Mesenchymal stem cell (in vitro differentiated cells and primary cell): ENCODE measurements around the gene MTPN.

Source experiments
- DNase-seq: peaks from one replicate; pipeline ENCODE4 v3.0.0-alpha.2; 2013
- H2AFZ ChIP-seq: one replicate; pipeline ENCODE4 v1.6.1; 2013; ENCODE audit warnings: low read depth, mild to moderate bottlenecking, control low read depth, inconsistent platforms, low read length, moderate library complexity
- H2AK5ac ChIP-seq: 2 replicates; pipeline ENCODE4 v1.6.1; 2013; ENCODE audit warnings: low read length, moderate library complexity, mild to moderate bottlenecking, inconsistent platforms; ENCODE audit not compliant: severe bottlenecking
- H2BK120ac ChIP-seq: one replicate; pipeline ENCODE4 v1.6.1; 2013; ENCODE audit warnings: low read depth, mild to moderate bottlenecking, inconsistent platforms, low read length, moderate library complexity
- H2BK12ac ChIP-seq, 2 experiments: one replicate each; pipeline ENCODE4 v1.6.1; 2013; ENCODE audit warnings: inconsistent platforms in 2 of 2, low read length in 2 of 2, mild to moderate bottlenecking in 2 of 2, moderate library complexity in 2 of 2, control low read depth in 1 of 2
- H2BK15ac ChIP-seq: one replicate; pipeline ENCODE4 v1.6.1; 2013; ENCODE audit warnings: mild to moderate bottlenecking, low read depth, inconsistent platforms; ENCODE audit not compliant: poor library complexity, severe bottlenecking
- H2BK5ac ChIP-seq: 2 replicates; pipeline ENCODE4 v1.6.1; 2013; ENCODE audit warnings: low read depth, mild to moderate bottlenecking, low read length, control low read depth, inconsistent platforms; ENCODE audit not compliant: poor library complexity, severe bottlenecking
- H3K14ac ChIP-seq, 2 experiments: one replicate each; pipeline ENCODE4 v1.6.1; 2013; ENCODE audit warnings: inconsistent platforms in 2 of 2, low read length in 2 of 2, control low read depth in 1 of 2, mild to moderate bottlenecking in 1 of 2, moderate library complexity in 1 of 2
- H3K18ac ChIP-seq, 2 experiments: one replicate each; pipeline ENCODE4 v1.6.1; 2013; ENCODE audit warnings: inconsistent platforms in 2 of 2, low read length in 2 of 2, control low read depth in 1 of 2, low read depth in 1 of 2, mild to moderate bottlenecking in 1 of 2
- H3K23ac ChIP-seq, 2 experiments: one replicate each; pipeline ENCODE4 v1.6.1; 2013; ENCODE audit warnings: inconsistent platforms in 2 of 2, low read length in 2 of 2, mild to moderate bottlenecking in 2 of 2, moderate library complexity in 2 of 2, control low read depth in 1 of 2
- H3K27ac ChIP-seq: 2 replicates; pipeline ENCODE4 v1.5.1; 2013; ENCODE audit warnings: mild to moderate bottlenecking, moderate library complexity, low read length, control low read depth, inconsistent platforms; ENCODE audit not compliant: poor library complexity, severe bottlenecking
- H3K27me3 ChIP-seq, 2 experiments: 2 replicates each; pipeline versions ENCODE4 v1.6.1 to v1.7.0; 2013; ENCODE audit warnings: low read length in 2 of 2, mild to moderate bottlenecking in 2 of 2, moderate library complexity in 2 of 2, control low read depth in 1 of 2, inconsistent platforms in 1 of 2; ENCODE audit not compliant: control insufficient read depth in 1 of 2, insufficient read depth in 1 of 2
- H3K36me3 ChIP-seq, 2 experiments: 2 replicates each; pipeline versions ENCODE4 v1.6.1 to v1.7.0; 2013; ENCODE audit warnings: low read length in 2 of 2, control low read depth in 1 of 2, inconsistent platforms in 1 of 2, low read depth in 1 of 2, mild to moderate bottlenecking in 1 of 2; ENCODE audit not compliant: insufficient read depth in 2 of 2, control insufficient read depth in 1 of 2
- H3K4ac ChIP-seq, 2 experiments: one replicate each; pipeline ENCODE4 v1.6.1; 2013; ENCODE audit warnings: inconsistent platforms in 2 of 2, low read length in 2 of 2, mild to moderate bottlenecking in 2 of 2, moderate library complexity in 2 of 2, control low read depth in 1 of 2, low read depth in 1 of 2
- H3K4me1 ChIP-seq: 2 replicates; pipeline ENCODE4 v1.6.1; 2013; ENCODE audit warnings: low read depth, low read length, control low read depth; ENCODE audit not compliant: control insufficient read depth, insufficient read depth
- H3K4me2 ChIP-seq: 2 replicates; pipeline ENCODE4 v1.6.1; 2013; ENCODE audit warnings: low read length, mild to moderate bottlenecking, inconsistent platforms; ENCODE audit not compliant: poor library complexity, severe bottlenecking
- H3K4me3 ChIP-seq, 2 experiments: 2 replicates each; pipeline versions ENCODE4 v1.5.1 to v1.7.0; 2013; ENCODE audit warnings: low read length in 2 of 2, mild to moderate bottlenecking in 2 of 2, control low read depth in 1 of 2, low read depth in 1 of 2; ENCODE audit not compliant: insufficient read depth in 1 of 2
- H3K79me1 ChIP-seq: replicated peaks from 2 replicates; pipeline ENCODE4 v1.6.1; 2013; ENCODE audit warnings: mild to moderate bottlenecking, control low read depth, low read length, inconsistent platforms; ENCODE audit not compliant: poor library complexity, severe bottlenecking
- H3K9ac ChIP-seq: 2 replicates; pipeline ENCODE4 v1.7.0; 2013; ENCODE audit warnings: mild to moderate bottlenecking, low read length, moderate library complexity
- H3K9me3 ChIP-seq: 2 replicates; pipeline ENCODE4 v1.7.0; 2013; ENCODE audit warnings: mild to moderate bottlenecking, low read length; ENCODE audit not compliant: control insufficient read depth
- H4K8ac ChIP-seq: one replicate; pipeline ENCODE4 v1.6.1; 2013; ENCODE audit warnings: inconsistent platforms, mild to moderate bottlenecking, low read length, moderate library complexity
- H4K91ac ChIP-seq: one replicate; pipeline ENCODE4 v1.6.1; 2013; ENCODE audit warnings: mild to moderate bottlenecking, low read length, inconsistent platforms
- WGBS: methylation state at CpG from one replicate; pipeline ENCODE4 v1.1.7; 2013; ENCODE audit warnings: mixed read lengths; 5-methylcytosine and 5-hydroxymethylcytosine counted together

The MTPN gene

GRCh38 chr7:136002802-136003201 is 25.6 kb upstream of the MTPN start:
- DNase-seq: no peak
- Histone ChIP-seq H3K4ac (no peak overlapping the region), H3K27me3 (no peaks in the 10 kb centered on the region), H4K91ac (no peak overlapping the region), H3K4me2 (no peak overlapping the region), H2AFZ (no peak overlapping the region), H2BK15ac (no peak overlapping the region), H3K9me3 (peaks cover 3% of the 10 kb centered on the region), H3K79me1 (no peaks in the 10 kb centered on the region), H2BK5ac (no peak overlapping the region), H3K36me3 (no peaks in the 10 kb centered on the region), H3K4me3 (no peak overlapping the region), H4K8ac (no peak overlapping the region), H3K4me1 (no peaks in the 10 kb centered on the region), H3K23ac (no peak overlapping the region), H3K14ac (no peak overlapping the region), H3K18ac (no peak overlapping the region), H2BK12ac (no peak overlapping the region), H2BK120ac (no peak overlapping the region), H3K9ac (no peak overlapping the region), H2AK5ac (no peak overlapping the region), H3K27ac (no peak overlapping the region)
- WGBS: 67% methylated on average over 1 of the region's 1 CpG

GRCh38 chr7:136000288-136000913 is 23.2 kb upstream of the MTPN start:
- Histone ChIP-seq H2AK5ac (no peak overlapping the region), H3K9ac (no peak overlapping the region), H2BK120ac (no peak overlapping the region), H4K8ac (no peak overlapping the region), H3K14ac (no peak overlapping the region), H2AFZ (no peak overlapping the region), H3K36me3 (no peaks in the 10 kb centered on the region), H3K27me3 (no peaks in the 10 kb centered on the region), H3K27ac (no peak overlapping the region), H2BK5ac (no peak overlapping the region), H2BK12ac (no peak overlapping the region), H3K18ac (no peak overlapping the region), H3K4me2 (no peak overlapping the region), H3K79me1 (no peaks in the 10 kb centered on the region), H3K4ac (no peak overlapping the region), H2BK15ac (no peak overlapping the region), H3K23ac (no peak overlapping the region), H4K91ac (no peak overlapping the region), H3K4me3 (no peak overlapping the region), H3K9me3 (peaks cover 3% of the 10 kb centered on the region), H3K4me1 (no peaks in the 10 kb centered on the region)
- 71% methylated on average over 3 of the region's 3 CpGs for WGBS
- no peak for DNase-seq

GRCh38 chr7:135998081-135998480 is 20.9 kb upstream of the MTPN start:
- no peak overlapping the region for H4K8ac ChIP-seq
- H3K27me3 ChIP-seq: no peaks in the 10 kb centered on the region
- H2BK15ac ChIP-seq: no peak overlapping the region
- no peak overlapping the region for H3K14ac ChIP-seq
- H3K27ac ChIP-seq: no peak overlapping the region
- H2AFZ ChIP-seq: no peak overlapping the region
- H3K79me1 ChIP-seq: no peaks in the 10 kb centered on the region
- H2BK12ac ChIP-seq: no peak overlapping the region
- H3K23ac ChIP-seq: no peak overlapping the region
- H3K4me1 ChIP-seq: no peaks in the 10 kb centered on the region
- H3K36me3 ChIP-seq: no peaks in the 10 kb centered on the region
- no peak overlapping the region for H2AK5ac ChIP-seq
- no peak overlapping the region for H2BK5ac ChIP-seq
- no peak overlapping the region for H3K18ac ChIP-seq
- H3K4me2 ChIP-seq: no peak overlapping the region
- no peak overlapping the region for H3K4ac ChIP-seq
- no peak overlapping the region for H3K4me3 ChIP-seq
- H4K91ac ChIP-seq: no peak overlapping the region
- no peak for DNase-seq
- H3K9me3 ChIP-seq: peaks cover 3% of the 10 kb centered on the region
- H3K9ac ChIP-seq: no peak overlapping the region
- H2BK120ac ChIP-seq: no peak overlapping the region

GRCh38 chr7:135995748-135996147 is 18.6 kb upstream of the MTPN start:
- no peak overlapping the region for H3K18ac ChIP-seq
- no peaks in the 10 kb centered on the region for H3K36me3 ChIP-seq
- H3K4ac ChIP-seq: no peak overlapping the region
- no peaks in the 10 kb centered on the region for H3K79me1 ChIP-seq
- H3K4me2 ChIP-seq: no peak overlapping the region
- no peak overlapping the region for H3K4me3 ChIP-seq
- no peak overlapping the region for H2BK120ac ChIP-seq
- peaks cover 2% of the 10 kb centered on the region for H3K9me3 ChIP-seq
- no peak overlapping the region for H3K9ac ChIP-seq
- H3K27ac ChIP-seq: no peak overlapping the region
- H2BK15ac ChIP-seq: no peak overlapping the region
- H4K8ac ChIP-seq: no peak overlapping the region
- H2BK5ac ChIP-seq: no peak overlapping the region
- WGBS: 96% methylated on average over 2 of the region's 2 CpGs
- H3K27me3 ChIP-seq: no peaks in the 10 kb centered on the region
- no peak overlapping the region for H2AK5ac ChIP-seq
- no peak overlapping the region for H4K91ac ChIP-seq
- DNase-seq: no peak
- no peaks in the 10 kb centered on the region for H3K4me1 ChIP-seq
- no peak overlapping the region for H2BK12ac ChIP-seq
- no peak overlapping the region for H3K14ac ChIP-seq
- no peak overlapping the region for H3K23ac ChIP-seq
- H2AFZ ChIP-seq: no peak overlapping the region
